Measurements from ENCODE around the gene ZNF429. TPM values are rescaled to one million over a fixed set of nuclear protein-coding genes. Genes with fewer than 3 reads are reported as not detected.
"Not testable (repeated sequence)": the region's sequence is repeated elsewhere in the genome, so short reads cannot be mapped to it uniquely, and the experiment has no call there.

Gene ZNF429
- total RNA-seq (12.9 TPM), polyA plus RNA-seq (ENCODE audit: insufficient read depth in 1 of 8, insufficient read length in 8 of 8, low replicate concordance in 1 of 8) (10 to 100 TPM; 11.9 to 15.6 (median 13.4) TPM)
- long read RNA-seq, donor 1, partial matches to known transcripts: 0 of 3 reads
- long read RNA-seq, donor 1, other reads (novel, unspliced or antisense): 0 of 3 reads
- long read RNA-seq, donor 2: 0 reads
- long read RNA-seq, donor 3, partial matches to known transcripts: 5 of 12 reads
- long read RNA-seq, donor 3, other reads (novel, unspliced or antisense): 7 of 12 reads
- long read RNA-seq, donor 4: 0 reads
- long read RNA-seq, donor 5, partial matches to known transcripts: 16 of 32 reads
- long read RNA-seq, donor 5, other reads (novel, unspliced or antisense): 12 of 32 reads
- long read RNA-seq, donor 6, partial matches to known transcripts: 0 of 20 reads
- long read RNA-seq, donor 6, other reads (novel, unspliced or antisense): 16 of 20 reads
- long read RNA-seq, donor 7, partial matches to known transcripts: 0 of 4 reads
- long read RNA-seq, donor 7, other reads (novel, unspliced or antisense): 0 of 4 reads
- long read RNA-seq, donor 8, partial matches to known transcripts: 0 of 2 reads
- long read RNA-seq, donor 8, other reads (novel, unspliced or antisense): 0 of 2 reads
- long read RNA-seq, donor 9, partial matches to known transcripts: 12 of 18 reads
- long read RNA-seq, donor 9, other reads (novel, unspliced or antisense): 6 of 18 reads
- long read RNA-seq, donor 10, partial matches to known transcripts: 13 of 20 reads
- long read RNA-seq, donor 10, other reads (novel, unspliced or antisense): 5 of 20 reads
- long read RNA-seq, donor 11, partial matches to known transcripts: 0 of 8 reads
- long read RNA-seq, donor 11, other reads (novel, unspliced or antisense): 6 of 8 reads

DNA sequence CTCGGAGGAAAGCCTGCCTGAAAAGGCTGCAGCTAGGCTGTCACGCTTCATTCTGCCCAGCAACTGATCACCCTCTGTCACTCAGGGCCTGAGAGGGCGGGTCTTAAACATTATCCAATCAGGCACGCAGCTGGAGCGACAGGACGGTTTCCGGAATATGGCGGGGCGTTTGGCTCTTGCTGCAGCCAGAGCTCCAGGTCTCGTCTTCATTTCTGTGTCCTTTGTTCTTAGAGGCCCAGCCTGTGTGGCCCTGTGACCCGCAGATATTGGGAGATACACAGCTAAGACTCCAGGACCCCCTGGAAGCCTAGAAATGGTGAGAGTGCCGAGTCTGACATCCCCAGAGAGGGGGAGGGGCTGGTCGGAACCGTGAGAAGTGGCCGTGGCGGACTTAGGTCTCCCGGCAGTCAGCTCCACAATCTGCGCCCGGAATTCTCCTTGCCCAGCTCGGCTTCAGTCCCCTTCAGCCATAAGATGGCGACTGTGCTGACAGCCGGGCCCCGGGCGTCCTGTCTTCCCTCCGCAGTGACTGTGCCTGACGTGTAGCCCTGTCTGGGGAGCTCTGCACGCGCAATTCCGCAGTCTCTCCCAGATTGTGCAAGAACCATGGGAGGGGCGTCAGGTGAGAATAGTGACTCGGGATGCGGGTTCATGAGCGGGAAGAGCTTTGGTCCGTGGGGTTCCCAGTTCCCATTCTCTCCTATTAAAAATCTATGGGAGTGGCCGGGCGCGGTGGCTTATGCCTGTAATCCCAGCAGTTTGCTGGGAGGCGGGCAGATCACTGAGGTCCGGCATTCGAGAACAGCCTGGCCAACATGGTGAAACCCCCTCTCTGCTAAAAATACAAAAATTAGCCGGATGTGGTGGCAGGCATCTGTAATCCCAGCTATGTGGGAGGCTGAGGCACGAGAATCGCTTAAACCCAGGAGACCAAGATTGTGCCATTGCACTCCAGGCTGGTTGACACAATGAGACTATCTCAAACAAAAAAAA, at the start of gene ZNF429:
TSS of gene ZNF429 (plus strand) at position 144 of the 993 bp plus-strand sequence. CDS start at position 314, 170 bp downstream.
- peak within 1 kb of the TSS; percentile 95 for H3K27ac ChIP-seq (ENCODE audit: low read length)
- peak; percentile 98 for DNase-seq

DNA sequence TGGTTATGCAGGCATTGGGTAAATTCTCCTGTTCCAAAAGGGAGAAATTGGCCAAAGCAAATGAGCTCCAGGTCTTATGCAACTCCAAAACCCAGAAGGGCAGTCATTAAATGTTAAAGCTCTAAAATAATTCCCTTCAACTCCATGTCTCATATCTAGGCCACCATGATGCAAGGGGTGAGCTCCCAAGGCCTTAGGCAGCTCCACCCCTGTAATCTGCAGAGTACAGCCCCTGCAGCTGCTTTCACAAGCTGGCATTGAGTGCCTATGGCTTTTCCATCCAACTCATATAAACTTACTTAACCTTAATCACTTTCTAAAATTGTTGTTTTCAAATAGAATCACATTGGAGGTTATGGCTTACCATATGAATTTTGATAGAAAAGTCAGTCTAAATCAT, 44.7 kb upstream of the ZNF429 start:
- Histone ChIP-seq H3K36me3 (ENCODE audit: control insufficient read depth, insufficient read depth, low read length) (no peaks in the 10 kb centered on the region), H3K9me3 (replicated peaks; ENCODE audit: control insufficient read depth, low read depth, low read length) (peaks cover 4% of the 10 kb centered on the region), H3K27ac (ENCODE audit: low read length) (no peak overlapping the region), H3K27me3 (ENCODE audit: control insufficient read depth, insufficient read depth, low read length) (no peaks in the 10 kb centered on the region), H3K4me3 (ENCODE audit: low read length) (no peak overlapping the region), H3K4me1 (ENCODE audit: control insufficient read depth, insufficient read depth, low read length) (no peaks in the 10 kb centered on the region)
- DNase-seq: no peak

More for the DNA sequence above, at the start of gene ZNF429:
- peaks cover 6% of the 10 kb centered on the region for H3K36me3 ChIP-seq (ENCODE audit: control insufficient read depth, insufficient read depth, low read length)
- H3K4me3 ChIP-seq (ENCODE audit: low read length): peak within 1 kb of the TSS; percentile 79
- WGBS (ENCODE audit: insufficient coverage): under 1% methylated on average over 33 of the region's 43 CpGs
- H3K9me3 ChIP-seq (replicated peaks; ENCODE audit: control insufficient read depth, low read depth, low read length): peaks cover 7% of the 10 kb centered on the region
- peaks cover 2% of the 10 kb centered on the region for H3K4me1 ChIP-seq (ENCODE audit: control insufficient read depth, insufficient read depth, low read length)
- H3K27me3 ChIP-seq (ENCODE audit: control insufficient read depth, insufficient read depth, low read length): no peaks in the 10 kb centered on the region

DNA sequence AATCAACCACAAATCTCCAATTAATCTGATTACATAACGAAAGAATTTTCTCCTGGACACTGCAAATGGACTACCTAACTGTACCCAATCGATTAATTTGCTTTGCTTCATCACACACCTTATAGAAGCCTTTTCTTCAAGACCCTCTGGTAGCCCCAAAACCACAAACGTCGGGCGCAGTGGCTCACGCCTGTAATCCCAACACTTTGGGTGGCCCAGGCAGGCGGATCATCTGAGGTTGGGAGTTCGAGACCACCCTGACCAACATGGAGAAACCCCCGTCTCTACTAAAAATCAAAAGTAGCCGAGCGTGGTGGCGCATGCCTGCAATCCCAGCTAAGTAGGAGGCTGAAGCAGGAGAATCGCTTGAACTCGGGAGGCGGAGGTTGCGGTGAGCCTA, 42.9 kb upstream of the ZNF429 start:
- peaks cover 2% of the 10 kb centered on the region for H3K9me3 ChIP-seq (replicated peaks; ENCODE audit: control insufficient read depth, low read depth, low read length)
- no peak for DNase-seq
- 95% methylated on average over 3 of the region's 16 CpGs for WGBS (ENCODE audit: insufficient coverage)

DNA sequence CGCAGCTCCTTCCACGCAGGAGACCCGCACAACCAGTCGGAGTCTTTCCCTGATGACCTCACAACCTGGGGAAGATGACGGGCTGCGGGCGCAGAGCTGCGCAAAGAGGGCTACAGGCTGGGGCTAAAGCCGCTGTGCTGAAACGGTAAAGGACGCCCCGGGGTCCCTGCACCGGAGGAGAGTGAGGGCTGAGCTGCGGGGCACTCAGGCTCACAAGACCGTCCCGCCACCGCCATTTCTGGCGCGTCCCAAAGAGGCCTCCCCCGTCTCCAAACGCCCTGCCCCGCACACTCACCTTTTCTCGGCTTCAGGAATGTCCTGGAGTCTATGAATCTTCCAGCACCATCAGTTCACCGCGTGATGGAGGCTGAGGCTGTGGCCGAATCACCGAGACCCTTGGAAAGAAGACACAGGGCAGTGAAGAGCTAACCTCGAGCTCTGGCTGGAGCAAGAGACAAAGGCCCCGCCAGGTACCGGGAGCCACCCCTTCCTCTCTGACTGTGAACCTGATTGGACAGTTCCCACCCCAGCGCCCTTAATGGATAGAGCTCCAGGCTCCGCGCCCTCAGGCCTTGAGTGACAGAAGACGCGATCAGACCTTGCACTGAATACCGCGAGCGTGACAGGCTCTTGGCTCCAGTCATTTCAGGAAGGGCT, 41.8 kb upstream of the ZNF429 start:
- H3K36me3 ChIP-seq (ENCODE audit: control insufficient read depth, insufficient read depth, low read length): no peaks in the 10 kb centered on the region
- peaks cover 2% of the 10 kb centered on the region for H3K9me3 ChIP-seq (replicated peaks; ENCODE audit: control insufficient read depth, low read depth, low read length)
- H3K4me1 ChIP-seq (ENCODE audit: control insufficient read depth, insufficient read depth, low read length): no peaks in the 10 kb centered on the region
- no peaks in the 10 kb centered on the region for H3K27me3 ChIP-seq (ENCODE audit: control insufficient read depth, insufficient read depth, low read length)
- DNase-seq: peak; percentile 81
- H3K4me3 ChIP-seq (ENCODE audit: low read length): peak overlapping the region; percentile 49
- no peak overlapping the region for H3K27ac ChIP-seq (ENCODE audit: low read length)
- 2% methylated on average over 30 of the region's 38 CpGs for WGBS (ENCODE audit: insufficient coverage)

More for the DNA sequence above, 42.9 kb upstream of the ZNF429 start:
- Histone ChIP-seq H3K36me3 (ENCODE audit: control insufficient read depth, insufficient read depth, low read length) (no peaks in the 10 kb centered on the region), H3K27me3 (ENCODE audit: control insufficient read depth, insufficient read depth, low read length) (no peaks in the 10 kb centered on the region), H3K4me1 (ENCODE audit: control insufficient read depth, insufficient read depth, low read length) (no peaks in the 10 kb centered on the region), H3K4me3 (ENCODE audit: low read length) (no peak overlapping the region), H3K27ac (ENCODE audit: low read length) (no peak overlapping the region)

DNA sequence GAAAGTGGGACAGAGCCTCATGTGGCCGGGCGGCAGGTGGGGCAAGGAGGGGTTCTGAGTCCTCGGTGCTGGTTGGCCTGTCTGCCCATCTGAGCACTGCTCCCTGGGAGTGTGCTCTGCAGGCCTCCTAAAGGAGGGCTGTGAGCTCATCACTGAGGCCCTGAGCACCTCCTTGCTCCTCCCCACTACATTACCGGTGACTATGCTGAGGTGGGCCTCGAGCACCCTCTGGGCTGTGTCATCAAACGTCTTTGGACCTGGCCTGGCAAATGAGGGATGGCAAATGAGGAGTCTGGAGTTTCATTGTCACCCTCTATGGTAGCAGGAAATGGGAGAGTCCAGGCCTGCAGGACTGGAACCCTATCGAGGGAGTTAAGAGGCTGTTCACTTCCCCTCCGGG, 38.8 kb upstream of the ZNF429 start:
- Histone ChIP-seq H3K9me3 (replicated peaks; ENCODE audit: control insufficient read depth, low read depth, low read length) (no peaks in the 10 kb centered on the region), H3K27ac (ENCODE audit: low read length) (no peak overlapping the region), H3K4me3 (ENCODE audit: low read length) (no peak overlapping the region), H3K36me3 (ENCODE audit: control insufficient read depth, insufficient read depth, low read length) (no peaks in the 10 kb centered on the region), H3K27me3 (ENCODE audit: control insufficient read depth, insufficient read depth, low read length) (no peaks in the 10 kb centered on the region), H3K4me1 (ENCODE audit: control insufficient read depth, insufficient read depth, low read length) (no peaks in the 10 kb centered on the region)
- no peak for DNase-seq
- WGBS (ENCODE audit: insufficient coverage): 89% methylated on average over 3 of the region's 8 CpGs

DNA sequence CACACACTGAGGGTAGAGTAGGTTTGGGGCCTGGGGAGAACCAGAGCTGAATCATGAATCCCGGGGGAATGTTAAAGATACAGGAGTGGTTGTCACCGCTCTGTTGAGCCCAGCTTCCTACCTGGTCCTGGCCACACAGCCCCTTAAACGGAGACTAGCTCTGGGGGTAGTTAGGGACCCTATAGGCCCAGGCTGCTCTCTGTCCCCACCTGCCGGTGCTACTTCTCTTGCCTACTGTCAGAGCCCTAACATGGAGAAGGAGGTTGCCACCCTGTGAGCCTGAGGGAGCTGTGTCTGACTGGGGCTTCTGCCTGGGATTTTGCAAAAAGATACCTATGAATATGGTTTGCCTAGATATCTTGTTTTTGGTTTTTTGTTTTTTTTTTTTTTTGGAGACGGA, 36.6 kb upstream of the ZNF429 start:
- Histone ChIP-seq H3K27ac (ENCODE audit: low read length) (no peak overlapping the region), H3K9me3 (replicated peaks; ENCODE audit: control insufficient read depth, low read depth, low read length) (no peaks in the 10 kb centered on the region), H3K4me3 (ENCODE audit: low read length) (no peak overlapping the region), H3K4me1 (ENCODE audit: control insufficient read depth, insufficient read depth, low read length) (no peaks in the 10 kb centered on the region), H3K36me3 (ENCODE audit: control insufficient read depth, insufficient read depth, low read length) (no peaks in the 10 kb centered on the region), H3K27me3 (ENCODE audit: control insufficient read depth, insufficient read depth, low read length) (no peaks in the 10 kb centered on the region)
- 67% methylated on average over 2 of the region's 5 CpGs for WGBS (ENCODE audit: insufficient coverage)
- no peak for DNase-seq

DNA sequence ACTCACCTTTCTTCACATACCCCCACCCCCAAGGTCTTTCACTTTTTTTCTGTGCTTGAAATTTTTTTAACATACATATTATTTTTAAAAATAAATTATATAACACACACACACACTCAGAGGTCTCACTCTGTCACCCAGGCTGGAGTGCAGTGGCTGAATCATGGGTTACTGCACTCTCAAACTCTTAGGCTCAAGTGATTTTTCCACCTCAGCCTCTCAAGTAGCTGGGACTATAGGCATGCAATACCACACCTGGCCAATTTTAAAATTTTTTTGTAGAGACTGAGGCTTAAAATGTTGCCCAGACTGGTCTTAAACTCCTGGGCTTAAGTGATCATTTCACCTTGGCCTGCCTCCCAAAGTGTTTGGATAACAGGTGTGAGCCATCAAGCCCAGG, 32.9 kb upstream of the ZNF429 start:
- no peak overlapping the region for H3K27ac ChIP-seq (ENCODE audit: low read length)
- H3K36me3 ChIP-seq (ENCODE audit: control insufficient read depth, insufficient read depth, low read length): no peaks in the 10 kb centered on the region
- H3K4me1 ChIP-seq (ENCODE audit: control insufficient read depth, insufficient read depth, low read length): peaks cover 4% of the 10 kb centered on the region
- H3K4me3 ChIP-seq (ENCODE audit: low read length): no peak overlapping the region
- no peaks in the 10 kb centered on the region for H3K9me3 ChIP-seq (replicated peaks; ENCODE audit: control insufficient read depth, low read depth, low read length)
- no peaks in the 10 kb centered on the region for H3K27me3 ChIP-seq (ENCODE audit: control insufficient read depth, insufficient read depth, low read length)
- no peak for DNase-seq

DNA sequence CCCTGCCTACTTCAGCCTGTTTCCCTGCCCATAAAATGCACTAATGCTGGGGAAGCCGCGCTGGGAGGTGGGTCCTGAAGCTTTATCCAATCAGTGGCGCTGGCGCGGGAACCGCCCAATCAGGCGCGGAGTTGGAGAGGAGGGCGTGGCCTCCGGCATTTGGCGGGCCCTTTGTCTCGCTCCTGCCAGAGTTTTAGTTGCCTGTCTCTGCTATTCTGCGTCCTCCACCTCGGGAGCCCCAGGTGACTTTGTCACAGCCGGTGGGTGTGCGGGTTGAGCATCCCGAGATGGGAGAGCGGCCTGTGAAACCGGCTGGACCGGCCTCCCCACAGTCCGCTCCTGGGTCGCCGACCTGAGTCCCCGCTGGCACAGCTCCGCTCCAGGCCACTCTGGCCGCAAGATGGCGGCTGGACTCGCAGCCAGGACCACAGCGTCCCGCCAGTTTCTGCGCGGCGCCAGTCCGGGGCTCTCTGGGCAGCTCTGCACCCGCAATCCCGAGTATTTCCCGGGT, 30.7 kb upstream of the ZNF429 start:
- H3K27ac ChIP-seq (ENCODE audit: low read length): no peak overlapping the region
- peak overlapping the region; percentile 61 for H3K4me3 ChIP-seq (ENCODE audit: low read length)
- H3K9me3 ChIP-seq (replicated peaks; ENCODE audit: control insufficient read depth, low read depth, low read length): no peaks in the 10 kb centered on the region
- no peaks in the 10 kb centered on the region for H3K36me3 ChIP-seq (ENCODE audit: control insufficient read depth, insufficient read depth, low read length)
- peak; percentile 90 for DNase-seq
- WGBS (ENCODE audit: insufficient coverage): 1% methylated on average over 28 of the region's 37 CpGs
- H3K4me1 ChIP-seq (ENCODE audit: control insufficient read depth, insufficient read depth, low read length): peaks cover 4% of the 10 kb centered on the region
- H3K27me3 ChIP-seq (ENCODE audit: control insufficient read depth, insufficient read depth, low read length): no peaks in the 10 kb centered on the region

DNA sequence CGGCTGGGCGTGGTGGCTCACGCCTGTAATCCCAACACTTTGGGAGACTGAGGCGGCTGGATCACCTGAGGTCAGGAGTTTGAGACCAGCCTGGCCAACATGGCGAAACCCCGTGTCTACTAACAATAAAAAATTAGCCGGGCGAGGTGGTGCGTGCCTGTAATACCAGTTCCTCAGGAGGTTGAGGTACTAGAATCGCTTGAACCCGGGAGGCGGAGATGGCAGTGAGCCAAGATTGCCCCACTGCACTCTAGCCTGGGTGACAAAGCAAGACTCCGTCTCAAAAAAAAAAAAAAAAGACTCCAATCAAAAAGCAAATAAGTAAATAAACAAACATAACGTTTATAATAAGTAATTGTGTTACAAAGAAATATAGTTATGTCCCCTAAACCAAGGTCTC, 23.0 kb upstream of the ZNF429 start:
- H3K4me1 ChIP-seq (ENCODE audit: control insufficient read depth, insufficient read depth, low read length); H3K9me3 ChIP-seq (replicated peaks; ENCODE audit: control insufficient read depth, low read depth, low read length); H3K27me3 ChIP-seq (ENCODE audit: control insufficient read depth, insufficient read depth, low read length); DNase-seq; H3K36me3 ChIP-seq (ENCODE audit: control insufficient read depth, insufficient read depth, low read length); H3K27ac ChIP-seq (ENCODE audit: low read length); H3K4me3 ChIP-seq (ENCODE audit: low read length): not testable (repeated sequence)
- WGBS (ENCODE audit: insufficient coverage): 98% methylated on average over 9 of the region's 14 CpGs
